HEK293 (cell line): Measurements from ENCODE around the gene TYW1B.
"Not testable (repeated sequence)": the region's sequence is repeated elsewhere in the genome, so short reads cannot be mapped to it uniquely, and the experiment has no call there.

Experiments used
- CTCF ChIA-PET: fragments of 350-600 bp; formaldehyde crosslinking; extraction: SDS; loops from one replicate; lab custom pipeline; 2021; ENCODE audit warnings: antibody characterized with exemption; lab: Yijun Ruan, JAX
- POLR2A ChIA-PET: fragments of 300-600 bp; formaldehyde crosslinking; extraction: SDS; loops from one replicate; lab custom pipeline; 2020; ENCODE audit warnings: antibody characterized with exemption, inconsistent platforms; lab: Yijun Ruan, JAX
- H3K27ac ChIP-seq: fragments of 200-500 bp; sonication (Bioruptor generic); 2 replicates; pipeline ENCODE4 v1.5.1; 2014; ENCODE audit warnings: low read depth, low read length, control low read depth, inconsistent platforms; ENCODE audit errors: extremely low read depth
- H3K36me3 ChIP-seq, 2 experiments: fragments of 200-500 bp in 1 of 2; sonication (Bioruptor generic) in 1 of 2; 1 replicate in 1 of 2; 2 replicates in 1 of 2; pipeline ENCODE4 v1.5.1; 2014 to 2017; ENCODE audit warnings: inconsistent platforms in 2 of 2, low read length in 2 of 2; ENCODE audit not compliant: control insufficient read depth in 2 of 2, insufficient read depth in 1 of 2
- H3K4me1 ChIP-seq: fragments of 200-500 bp; sonication (Bioruptor generic); 2 replicates; pipeline ENCODE4 v1.5.1; 2014; ENCODE audit warnings: mild to moderate bottlenecking, low read length, inconsistent platforms; ENCODE audit not compliant: control insufficient read depth, insufficient read depth
- H3K4me3 ChIP-seq: 2 replicates; pipeline ENCODE4 v1.5.1; 2011; ENCODE audit warnings: low read depth, mild to moderate bottlenecking, control low read depth, low read length, moderate library complexity
- H3K9me3 ChIP-seq: fragments of 200-500 bp; sonication (Bioruptor generic); 2 replicates; pipeline ENCODE4 v1.5.1; 2014; ENCODE audit warnings: low read depth, low read length, inconsistent platforms; ENCODE audit not compliant: control insufficient read depth, insufficient read depth
- BCL11A ChIP-seq: fragments of 450-650 bp; formaldehyde crosslinking; IDR thresholded peaks from 2 replicates; pipeline ENCODE4 v1.5.1; 2016; ENCODE audit warnings: low read depth, missing biosample characterization, missing genetic modification characterization
- GLIS2 ChIP-seq: fragments of 450-650 bp; formaldehyde crosslinking; IDR thresholded peaks from 2 replicates; pipeline ENCODE4 v1.5.1; 2016; ENCODE audit warnings: missing biosample characterization, missing genetic modification characterization
- PRDM1 ChIP-seq: fragments of 450-650 bp; formaldehyde crosslinking; IDR thresholded peaks from 2 replicates; pipeline ENCODE4; 2016; ENCODE audit warnings: missing biosample characterization, missing genetic modification characterization
- YY1 ChIP-seq: fragments of 450-650 bp; formaldehyde crosslinking; IDR thresholded peaks from 2 replicates; pipeline ENCODE4 v1.5.1; 2018; ENCODE audit warnings: missing biosample characterization, missing genetic modification characterization
- ZFP37 ChIP-seq: fragments of 450-650 bp; formaldehyde crosslinking; IDR thresholded peaks from 2 replicates; pipeline ENCODE4 v1.5.1; 2016; ENCODE audit warnings: missing biosample characterization, missing genetic modification characterization
- ZNF133 ChIP-seq: fragments of 450-650 bp; formaldehyde crosslinking; IDR thresholded peaks from 2 replicates; pipeline ENCODE4 v1.5.1; 2016; ENCODE audit warnings: missing biosample characterization, missing genetic modification characterization
- ZNF138 ChIP-seq: fragments of 450-650 bp; formaldehyde crosslinking; IDR thresholded peaks from 2 replicates; pipeline ENCODE4 v1.5.1; 2016; ENCODE audit warnings: missing biosample characterization, missing genetic modification characterization, borderline replicate concordance
- ZNF433 ChIP-seq: fragments of 450-650 bp; formaldehyde crosslinking; IDR thresholded peaks from 2 replicates; pipeline ENCODE4 v1.5.1; 2016; ENCODE audit warnings: missing biosample characterization, missing genetic modification characterization, low read depth
- ZNF473 ChIP-seq: fragments of 450-650 bp; formaldehyde crosslinking; IDR thresholded peaks from 2 replicates; pipeline ENCODE4 v1.5.1; 2017; ENCODE audit warnings: missing biosample characterization, missing genetic modification characterization
- ZNF548 ChIP-seq: fragments of 450-650 bp; formaldehyde crosslinking; IDR thresholded peaks from 2 replicates; pipeline ENCODE4 v1.5.1; 2016; ENCODE audit warnings: missing biosample characterization, missing genetic modification characterization
- ZNF555 ChIP-seq: fragments of 450-650 bp; formaldehyde crosslinking; conservative IDR thresholded peaks from 2 replicates; pipeline ENCODE4 v1.5.1; 2017; ENCODE audit warnings: missing biosample characterization, mild to moderate bottlenecking, missing genetic modification characterization, inconsistent platforms
- ZNF585B ChIP-seq: fragments of 450-650 bp; formaldehyde crosslinking; IDR thresholded peaks from 2 replicates; pipeline ENCODE4 v1.5.1; 2016; ENCODE audit warnings: missing biosample characterization, missing genetic modification characterization
- ZNF624 ChIP-seq: fragments of 450-650 bp; formaldehyde crosslinking; IDR thresholded peaks from 2 replicates; pipeline ENCODE4 v1.5.1; 2017; ENCODE audit warnings: missing biosample characterization, missing genetic modification characterization
- ZSCAN16 ChIP-seq: fragments of 450-650 bp; formaldehyde crosslinking; IDR thresholded peaks from 2 replicates; pipeline ENCODE4 v1.5.1; 2016; ENCODE audit warnings: missing biosample characterization, missing genetic modification characterization
- TF ChIP-seq, protein P1 (sequence below): IDR thresholded peaks from 2 replicates; pipeline ENCODE4 v1.6.1; 2011; ENCODE audit warnings: mild to moderate bottlenecking, low read depth, low read length, borderline replicate concordance
- TF ChIP-seq, protein P2 (sequence below): fragments of 450-650 bp; formaldehyde crosslinking; IDR thresholded peaks from 2 replicates; pipeline ENCODE4 v1.5.1; 2016; ENCODE audit warnings: missing biosample characterization, missing genetic modification characterization
- TF ChIP-seq, protein P3 (sequence below): fragments of 450-650 bp; formaldehyde crosslinking; IDR thresholded peaks from 2 replicates; pipeline ENCODE4 v1.5.1; 2016; ENCODE audit warnings: missing biosample characterization, missing genetic modification characterization
- TF ChIP-seq, protein P4 (sequence below): fragments of 450-650 bp; formaldehyde crosslinking; conservative IDR thresholded peaks from 2 replicates; pipeline ENCODE4 v1.5.1; 2016; ENCODE audit warnings: low read depth, missing biosample characterization, missing genetic modification characterization
- TF ChIP-seq, protein P5 (sequence below): fragments of 450-650 bp; formaldehyde crosslinking; IDR thresholded peaks from 2 replicates; pipeline ENCODE4 v1.5.1; 2016; ENCODE audit warnings: missing biosample characterization, missing genetic modification characterization
- TF ChIP-seq, protein P6 (sequence below): fragments of 450-650 bp; formaldehyde crosslinking; IDR thresholded peaks from 2 replicates; pipeline ENCODE4 v1.5.1; 2016; ENCODE audit warnings: missing biosample characterization, missing genetic modification characterization

The TYW1B gene

DNA sequence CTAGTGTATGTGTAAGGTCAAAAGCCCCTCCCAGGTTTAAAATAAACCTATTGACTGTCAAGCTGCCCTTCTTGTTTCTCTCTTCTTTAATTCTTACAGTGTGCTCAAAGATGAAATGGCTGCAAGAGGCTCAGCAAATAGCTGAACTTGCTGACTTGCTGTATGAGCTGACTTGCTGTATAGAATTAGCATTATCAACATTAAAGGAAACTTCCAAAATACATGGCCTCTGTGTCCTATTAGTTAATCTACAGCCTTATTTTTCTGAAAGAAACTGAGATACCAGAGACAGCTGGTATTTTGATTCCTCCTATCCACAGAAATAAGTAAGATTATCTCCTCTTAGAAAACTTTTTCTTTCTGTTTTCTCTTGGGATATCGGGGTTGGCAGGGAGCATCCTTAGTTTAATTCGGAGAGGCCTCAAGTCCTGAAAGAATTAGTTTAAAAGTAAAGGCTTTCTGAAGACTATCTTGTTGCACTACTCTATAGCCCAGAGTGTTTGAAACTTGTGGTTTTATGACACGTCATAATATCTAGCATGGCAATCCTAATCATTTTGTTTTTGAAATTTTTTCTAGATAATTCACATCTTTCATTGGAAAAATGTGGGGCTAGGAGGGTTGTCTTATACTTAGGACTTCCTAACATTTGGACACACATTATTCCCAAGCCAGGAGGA, 119.5 kb downstream of the TYW1B start:
- H3K9me3 ChIP-seq, H3K27ac ChIP-seq, H3K4me3 ChIP-seq, CTCF ChIA-PET, H3K4me1 ChIP-seq, H3K36me3 ChIP-seq, POLR2A ChIA-PET: not testable (repeated sequence)

DNA sequence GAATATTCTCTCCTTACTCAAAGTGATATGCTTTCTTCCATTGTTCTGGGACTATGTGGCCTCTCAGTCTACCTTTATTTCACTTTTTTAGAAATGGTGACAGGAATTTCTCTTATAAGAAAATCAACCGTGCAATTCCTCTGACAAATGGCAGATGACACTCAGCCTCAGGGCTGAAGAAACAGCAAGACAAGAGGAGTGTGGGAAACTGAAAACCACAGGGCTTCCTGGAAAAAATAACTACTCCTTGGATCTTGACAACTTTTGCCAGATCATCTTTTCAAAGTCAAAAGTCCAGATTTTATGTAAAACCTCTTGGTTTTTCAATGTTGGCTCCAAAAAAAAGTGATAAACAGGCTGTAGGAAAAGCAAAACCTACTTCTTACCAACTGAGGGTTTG, 121.5 kb downstream of the TYW1B start:
- no peaks in the 10 kb centered on the region for H3K9me3 ChIP-seq
- POLR2A ChIA-PET, result no interaction called here
- CTCF ChIA-PET, result no interaction called here
- H3K27ac ChIP-seq, result no peak overlapping the region
- no peaks in the 10 kb centered on the region for H3K36me3 ChIP-seq
- TF ChIP-seq, protein P1, sequence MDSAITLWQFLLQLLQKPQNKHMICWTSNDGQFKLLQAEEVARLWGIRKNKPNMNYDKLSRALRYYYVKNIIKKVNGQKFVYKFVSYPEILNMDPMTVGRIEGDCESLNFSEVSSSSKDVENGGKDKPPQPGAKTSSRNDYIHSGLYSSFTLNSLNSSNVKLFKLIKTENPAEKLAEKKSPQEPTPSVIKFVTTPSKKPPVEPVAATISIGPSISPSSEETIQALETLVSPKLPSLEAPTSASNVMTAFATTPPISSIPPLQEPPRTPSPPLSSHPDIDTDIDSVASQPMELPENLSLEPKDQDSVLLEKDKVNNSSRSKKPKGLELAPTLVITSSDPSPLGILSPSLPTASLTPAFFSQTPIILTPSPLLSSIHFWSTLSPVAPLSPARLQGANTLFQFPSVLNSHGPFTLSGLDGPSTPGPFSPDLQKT, result no peak
- TF ChIP-seq ZSCAN16 (no peak), ZNF585B (no peak), GLIS2 (tag by site-specific recombination) (no peak), ZFP37 (tag by site-specific recombination) (no peak), ZNF548 (tag by site-specific recombination) (no peak), ZNF473 (tag by site-specific recombination) (no peak), ZNF624 (tag by site-specific recombination) (no peak), YY1 (tag by site-specific recombination) (no peak), ZNF138 (tag by site-specific recombination) (no peak), ZNF133 (tag by site-specific recombination) (no peak), ZNF555 (tag by site-specific recombination) (no peak), BCL11A (tag by site-specific recombination) (no peak), ZNF433 (tag by site-specific recombination) (no peak), PRDM1 (no peak)
- TF ChIP-seq, protein P2, sequence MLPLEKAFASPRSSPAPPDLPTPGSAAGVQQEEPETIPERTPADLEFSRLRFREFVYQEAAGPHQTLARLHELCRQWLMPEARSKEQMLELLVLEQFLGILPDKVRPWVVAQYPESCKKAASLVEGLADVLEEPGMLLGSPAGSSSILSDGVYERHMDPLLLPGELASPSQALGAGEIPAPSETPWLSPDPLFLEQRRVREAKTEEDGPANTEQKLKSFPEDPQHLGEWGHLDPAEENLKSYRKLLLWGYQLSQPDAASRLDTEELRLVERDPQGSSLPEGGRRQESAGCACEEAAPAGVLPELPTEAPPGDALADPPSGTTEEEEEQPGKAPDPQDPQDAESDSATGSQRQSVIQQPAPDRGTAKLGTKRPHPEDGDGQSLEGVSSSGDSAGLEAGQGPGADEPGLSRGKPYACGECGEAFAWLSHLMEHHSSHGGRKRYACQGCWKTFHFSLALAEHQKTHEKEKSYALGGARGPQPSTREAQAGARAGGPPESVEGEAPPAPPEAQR, result no peak
- TF ChIP-seq, protein P3, sequence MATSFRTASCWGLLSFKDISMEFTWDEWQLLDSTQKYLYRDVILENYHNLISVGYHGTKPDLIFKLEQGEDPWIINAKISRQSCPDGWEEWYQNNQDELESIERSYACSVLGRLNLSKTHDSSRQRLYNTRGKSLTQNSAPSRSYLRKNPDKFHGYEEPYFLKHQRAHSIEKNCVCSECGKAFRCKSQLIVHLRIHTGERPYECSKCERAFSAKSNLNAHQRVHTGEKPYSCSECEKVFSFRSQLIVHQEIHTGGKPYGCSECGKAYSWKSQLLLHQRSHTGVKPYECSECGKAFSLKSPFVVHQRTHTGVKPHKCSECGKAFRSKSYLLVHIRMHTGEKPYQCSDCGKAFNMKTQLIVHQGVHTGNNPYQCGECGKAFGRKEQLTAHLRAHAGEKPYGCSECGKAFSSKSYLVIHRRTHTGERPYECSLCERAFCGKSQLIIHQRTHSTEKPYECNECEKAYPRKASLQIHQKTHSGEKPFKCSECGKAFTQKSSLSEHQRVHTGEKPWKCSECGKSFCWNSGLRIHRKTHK (tag by site-specific recombination), result no peak
- TF ChIP-seq, protein P4, sequence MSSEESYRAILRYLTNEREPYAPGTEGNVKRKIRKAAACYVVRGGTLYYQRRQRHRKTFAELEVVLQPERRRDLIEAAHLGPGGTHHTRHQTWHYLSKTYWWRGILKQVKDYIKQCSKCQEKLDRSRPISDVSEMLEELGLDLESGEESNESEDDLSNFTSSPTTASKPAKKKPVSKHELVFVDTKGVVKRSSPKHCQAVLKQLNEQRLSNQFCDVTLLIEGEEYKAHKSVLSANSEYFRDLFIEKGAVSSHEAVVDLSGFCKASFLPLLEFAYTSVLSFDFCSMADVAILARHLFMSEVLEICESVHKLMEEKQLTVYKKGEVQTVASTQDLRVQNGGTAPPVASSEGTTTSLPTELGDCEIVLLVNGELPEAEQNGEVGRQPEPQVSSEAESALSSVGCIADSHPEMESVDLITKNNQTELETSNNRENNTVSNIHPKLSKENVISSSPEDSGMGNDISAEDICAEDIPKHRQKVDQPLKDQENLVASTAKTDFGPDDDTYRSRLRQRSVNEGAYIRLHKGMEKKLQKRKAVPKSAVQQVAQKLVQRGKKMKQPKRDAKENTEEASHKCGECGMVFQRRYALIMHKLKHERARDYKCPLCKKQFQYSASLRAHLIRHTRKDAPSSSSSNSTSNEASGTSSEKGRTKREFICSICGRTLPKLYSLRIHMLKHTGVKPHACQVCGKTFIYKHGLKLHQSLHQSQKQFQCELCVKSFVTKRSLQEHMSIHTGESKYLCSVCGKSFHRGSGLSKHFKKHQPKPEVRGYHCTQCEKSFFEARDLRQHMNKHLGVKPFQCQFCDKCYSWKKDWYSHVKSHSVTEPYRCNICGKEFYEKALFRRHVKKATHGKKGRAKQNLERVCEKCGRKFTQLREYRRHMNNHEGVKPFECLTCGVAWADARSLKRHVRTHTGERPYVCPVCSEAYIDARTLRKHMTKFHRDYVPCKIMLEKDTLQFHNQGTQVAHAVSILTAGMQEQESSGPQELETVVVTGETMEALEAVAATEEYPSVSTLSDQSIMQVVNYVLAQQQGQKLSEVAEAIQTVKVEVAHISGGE (tag by site-specific recombination), result no peak
- TF ChIP-seq, protein P5, sequence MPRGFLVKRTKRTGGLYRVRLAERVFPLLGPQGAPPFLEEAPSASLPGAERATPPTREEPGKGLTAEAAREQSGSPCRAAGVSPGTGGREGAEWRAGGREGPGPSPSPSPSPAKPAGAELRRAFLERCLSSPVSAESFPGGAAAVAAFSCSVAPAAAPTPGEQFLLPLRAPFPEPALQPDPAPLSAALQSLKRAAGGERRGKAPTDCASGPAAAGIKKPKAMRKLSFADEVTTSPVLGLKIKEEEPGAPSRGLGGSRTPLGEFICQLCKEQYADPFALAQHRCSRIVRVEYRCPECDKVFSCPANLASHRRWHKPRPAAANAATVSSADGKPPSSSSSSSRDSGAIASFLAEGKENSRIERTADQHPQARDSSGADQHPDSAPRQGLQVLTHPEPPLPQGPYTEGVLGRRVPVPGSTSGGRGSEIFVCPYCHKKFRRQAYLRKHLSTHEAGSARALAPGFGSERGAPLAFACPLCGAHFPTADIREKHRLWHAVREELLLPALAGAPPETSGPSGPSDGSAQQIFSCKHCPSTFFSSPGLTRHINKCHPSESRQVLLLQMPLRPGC (tag by site-specific recombination), result no peak
- TF ChIP-seq, protein P6, sequence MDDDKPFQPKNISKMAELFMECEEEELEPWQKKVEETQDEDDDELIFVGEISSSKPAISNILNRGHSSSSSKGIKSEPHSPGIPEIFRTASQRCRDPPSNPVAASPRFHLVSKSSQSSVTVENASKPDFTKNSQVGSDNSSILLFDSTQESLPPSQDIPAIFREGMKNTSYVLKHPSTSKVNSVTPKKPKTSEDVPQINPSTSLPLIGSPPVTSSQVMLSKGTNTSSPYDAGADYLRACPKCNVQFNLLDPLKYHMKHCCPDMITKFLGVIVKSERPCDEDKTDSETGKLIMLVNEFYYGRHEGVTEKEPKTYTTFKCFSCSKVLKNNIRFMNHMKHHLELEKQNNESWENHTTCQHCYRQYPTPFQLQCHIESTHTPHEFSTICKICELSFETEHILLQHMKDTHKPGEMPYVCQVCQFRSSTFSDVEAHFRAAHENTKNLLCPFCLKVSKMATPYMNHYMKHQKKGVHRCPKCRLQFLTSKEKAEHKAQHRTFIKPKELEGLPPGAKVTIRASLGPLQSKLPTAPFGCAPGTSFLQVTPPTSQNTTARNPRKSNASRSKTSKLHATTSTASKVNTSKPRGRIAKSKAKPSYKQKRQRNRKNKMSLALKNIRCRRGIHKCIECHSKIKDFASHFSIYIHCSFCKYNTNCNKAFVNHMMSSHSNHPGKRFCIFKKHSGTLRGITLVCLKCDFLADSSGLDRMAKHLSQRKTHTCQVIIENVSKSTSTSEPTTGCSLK, result no peak
- no peak overlapping the region for H3K4me3 ChIP-seq
- no peaks in the 10 kb centered on the region for H3K4me1 ChIP-seq

DNA sequence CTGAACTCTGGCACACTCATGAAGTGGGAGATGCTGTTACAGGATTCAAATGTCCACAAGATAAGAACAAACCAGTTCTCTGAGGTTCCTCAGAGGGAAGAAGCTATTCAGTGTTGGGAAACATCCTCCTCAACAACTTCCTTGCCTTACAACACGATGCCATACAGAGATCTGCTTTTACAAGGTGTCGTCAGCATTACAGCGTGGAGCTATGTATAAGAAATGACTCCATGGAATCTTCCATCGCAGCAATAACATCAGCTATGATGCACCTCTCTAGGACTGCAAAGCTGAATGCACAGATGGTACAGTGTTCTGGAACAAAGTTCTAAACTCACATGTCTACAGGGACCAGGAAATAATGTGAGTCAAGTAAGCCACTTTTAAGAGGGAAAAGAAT, 122.3 kb downstream of the TYW1B start:
- H3K9me3 ChIP-seq, CTCF ChIA-PET, H3K27ac ChIP-seq, H3K4me1 ChIP-seq, H3K4me3 ChIP-seq, POLR2A ChIA-PET, H3K36me3 ChIP-seq: not testable (repeated sequence)
